ENCODE measurements around the gene FOXP3.

DNA sequence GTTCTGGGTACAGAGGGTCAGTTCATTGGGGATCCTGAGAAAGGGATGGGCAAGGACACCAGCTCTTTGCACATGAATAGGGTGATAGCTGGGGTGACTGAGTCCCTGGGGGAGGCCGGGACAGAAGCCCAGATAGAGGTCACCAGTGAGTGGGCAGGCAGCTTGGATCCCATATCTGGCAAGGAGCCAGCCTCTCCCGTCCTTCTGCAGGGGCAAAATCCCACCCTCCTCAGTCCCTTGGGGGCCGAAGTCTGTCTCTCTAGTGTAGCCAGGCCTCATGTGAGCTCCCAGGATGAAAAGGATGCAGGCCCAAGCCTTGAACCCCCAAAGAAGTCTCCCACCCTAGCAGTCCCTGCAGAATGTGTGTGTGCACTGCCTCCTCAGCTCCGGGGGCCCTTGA lies 22.1 kb upstream of the FOXP3 start:
- TF ChIP-seq, protein P1, sequence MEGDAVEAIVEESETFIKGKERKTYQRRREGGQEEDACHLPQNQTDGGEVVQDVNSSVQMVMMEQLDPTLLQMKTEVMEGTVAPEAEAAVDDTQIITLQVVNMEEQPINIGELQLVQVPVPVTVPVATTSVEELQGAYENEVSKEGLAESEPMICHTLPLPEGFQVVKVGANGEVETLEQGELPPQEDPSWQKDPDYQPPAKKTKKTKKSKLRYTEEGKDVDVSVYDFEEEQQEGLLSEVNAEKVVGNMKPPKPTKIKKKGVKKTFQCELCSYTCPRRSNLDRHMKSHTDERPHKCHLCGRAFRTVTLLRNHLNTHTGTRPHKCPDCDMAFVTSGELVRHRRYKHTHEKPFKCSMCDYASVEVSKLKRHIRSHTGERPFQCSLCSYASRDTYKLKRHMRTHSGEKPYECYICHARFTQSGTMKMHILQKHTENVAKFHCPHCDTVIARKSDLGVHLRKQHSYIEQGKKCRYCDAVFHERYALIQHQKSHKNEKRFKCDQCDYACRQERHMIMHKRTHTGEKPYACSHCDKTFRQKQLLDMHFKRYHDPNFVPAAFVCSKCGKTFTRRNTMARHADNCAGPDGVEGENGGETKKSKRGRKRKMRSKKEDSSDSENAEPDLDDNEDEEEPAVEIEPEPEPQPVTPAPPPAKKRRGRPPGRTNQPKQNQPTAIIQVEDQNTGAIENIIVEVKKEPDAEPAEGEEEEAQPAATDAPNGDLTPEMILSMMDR (IDR thresholded peaks at IDR 0.05; ENCODE audit: extremely low read depth in 1 of 2, insufficient read depth in 1 of 2, low read depth in 1 of 2, low read length in 2 of 2) = no peak
- TF ChIP-seq EZH2 (IDR thresholded peaks at IDR 0.05; ENCODE audit: borderline replicate concordance, low read depth, low read length, severe bottlenecking) (no peak), POLR2A (IDR thresholded peaks at IDR 0.05; ENCODE audit: low read depth, low read length) (no peak), JUN (IDR thresholded peaks at IDR 0.05; ENCODE audit: borderline replicate concordance, insufficient read depth, insufficient read length, low read depth) (no peak), MYC (IDR thresholded peaks at IDR 0.05; ENCODE audit: low read depth, low read length) (no peak), POLR2AphosphoS5 (IDR thresholded peaks at IDR 0.05; ENCODE audit: insufficient read depth, low read depth, low read length) (no peak), FOS (IDR thresholded peaks at IDR 0.05; ENCODE audit: borderline replicate concordance, insufficient read depth, low read length) (no peak), GATA2 (IDR thresholded peaks at IDR 0.05; ENCODE audit: insufficient read depth, insufficient read length, low read depth, low read length) (no peak)
- TF ChIP-seq, protein P2, sequence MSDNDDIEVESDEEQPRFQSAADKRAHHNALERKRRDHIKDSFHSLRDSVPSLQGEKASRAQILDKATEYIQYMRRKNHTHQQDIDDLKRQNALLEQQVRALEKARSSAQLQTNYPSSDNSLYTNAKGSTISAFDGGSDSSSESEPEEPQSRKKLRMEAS (IDR thresholded peaks at IDR 0.05; ENCODE audit: insufficient read depth, insufficient read length) = no peak

All from endothelial cell of umbilical vein (primary cell).